A673 (cell line): ENCODE results near the gene SNTG2. TPM values are rescaled to one million over a fixed set of nuclear protein-coding genes. Genes with fewer than 3 reads are reported as not detected.
A peak's percentile ranks its signal among the peaks of the same experiment; 100 is the strongest.

Source experiments
- Bru-seq: library from RNA; stranded (reverse); fragments of 400-500 nt; gene quantifications from one replicate; lab custom pipeline; 2021; lab: Mats Ljungman, UMichigan
- BruChase-seq, 2 experiments: library from RNA; stranded (reverse); fragments of 400-500 nt; gene quantifications; one replicate each; lab custom pipeline; 2021; lab: Mats Ljungman, UMichigan
- BruUV-seq: library from RNA; stranded (reverse); fragments of 400-500 nt; replicated peaks from 2 replicates; lab custom pipeline; 2021; lab: Mats Ljungman, UMichigan
- CTCF ChIA-PET: fragments of 300-600 bp; sonication (Branson Sonifier 250); formaldehyde crosslinking; loops from one replicate; lab custom pipeline; 2022; ENCODE audit warnings: antibody characterized with exemption; lab: Charles Lee
- POLR2A ChIA-PET: fragments of 300-600 bp; sonication (Branson Sonifier 250); formaldehyde crosslinking; loops from one replicate; lab custom pipeline; 2022; ENCODE audit warnings: antibody characterized with exemption; ENCODE audit not compliant: low non-redundant PET; lab: Charles Lee
- DNase-seq: peaks from one replicate; pipeline ENCODE4 v3.0.0-alpha.2; 2015; ENCODE audit warnings: low spot score
- H3K27ac ChIP-seq: fragments of 200-600 bp; sonication (generic); 2 replicates; pipeline ENCODE4 v1.5.1; 2016; ENCODE audit warnings: mixed run types, low read depth, mild to moderate bottlenecking, mixed read lengths, antibody characterized with exemption, low read length; ENCODE audit not compliant: poor library complexity, severe bottlenecking
- H3K27me3 ChIP-seq: fragments of 200-600 bp; sonication (generic); replicated peaks from 2 replicates; pipeline ENCODE4 v1.6.1; 2017; ENCODE audit warnings: mixed run types, low read depth, mild to moderate bottlenecking, mixed read lengths, antibody characterized with exemption, low read length; ENCODE audit not compliant: insufficient read depth, poor library complexity
- H3K36me3 ChIP-seq: fragments of 200-600 bp; sonication (generic); 2 replicates; pipeline ENCODE4 v1.6.1; 2016; ENCODE audit warnings: mixed run types, mild to moderate bottlenecking, mixed read lengths, antibody characterized with exemption, low read length; ENCODE audit not compliant: insufficient read depth, poor library complexity, severe bottlenecking
- H3K4me1 ChIP-seq: fragments of 200-600 bp; sonication (generic); 2 replicates; pipeline ENCODE4 v1.6.1; 2017; ENCODE audit warnings: mixed run types, mild to moderate bottlenecking, mixed read lengths, antibody characterized with exemption, low read length; ENCODE audit not compliant: insufficient read depth, poor library complexity, severe bottlenecking
- H3K4me3 ChIP-seq: fragments of 200-600 bp; sonication (generic); 2 replicates; pipeline ENCODE4 v1.5.1; 2016; ENCODE audit warnings: low read depth, mixed run types, mild to moderate bottlenecking, mixed read lengths, low read length; ENCODE audit not compliant: poor library complexity, severe bottlenecking
- H3K9me3 ChIP-seq: fragments of 200-600 bp; sonication (generic); 2 replicates; pipeline ENCODE4 v1.6.1; 2016; ENCODE audit warnings: mixed run types, low read depth, mild to moderate bottlenecking, mixed read lengths, antibody characterized with exemption, low read length; ENCODE audit not compliant: poor library complexity, severe bottlenecking
- EZH2 ChIP-seq: fragments of 200-600 bp; sonication (generic); IDR thresholded peaks from 2 replicates; pipeline ENCODE4 v1.6.1; 2017; ENCODE audit warnings: borderline replicate concordance, low read depth, mild to moderate bottlenecking, mixed read lengths, antibody characterized with exemption, low read length; ENCODE audit not compliant: poor library complexity, severe bottlenecking
- intact Hi-C: fragments of 100-400 bp; cut with micrococcal nuclease; formaldehyde crosslinking; loops from one replicate; pipeline ENCODE4 v1.10.0; 2022; ENCODE audit not compliant: unreplicated experiment
- long read RNA-seq: library from polyadenylated mRNA; stranded (forward); transcript quantifications from one replicate; pipeline ENCODE4 v2.0.0, GENCODE V29; 2022
- total RNA-seq: library from RNA; stranded (reverse); gene quantifications from 2 replicates; pipeline ENCODE4 v1.2.3, GENCODE V29; 2021
- TF ChIP-seq, protein P1 (sequence below): fragments of 300-800, 200-600 bp; sonication (generic); conservative IDR thresholded peaks from 2 replicates; pipeline ENCODE4 v1.5.1; 2017; ENCODE audit warnings: low read depth, mild to moderate bottlenecking, antibody characterized with exemption, low read length, moderate library complexity, mixed read lengths

SNTG2 gene
- total RNA-seq (3.7 and 3.8 TPM in 2 replicates), Bru-seq, nascent RNA (percentile 49 among the genes with signal in this experiment), BruChase-seq, experiment 1, labeled RNA remaining after a 2-hour chase (percentile 52 among the genes with signal in this experiment), BruChase-seq, experiment 2, labeled RNA remaining after a 6-hour chase (percentile 55 among the genes with signal in this experiment)
- long read RNA-seq, partial matches to known transcripts: 3 of 10 reads
- long read RNA-seq, other reads (novel, unspliced or antisense): 7 of 10 reads

DNA sequence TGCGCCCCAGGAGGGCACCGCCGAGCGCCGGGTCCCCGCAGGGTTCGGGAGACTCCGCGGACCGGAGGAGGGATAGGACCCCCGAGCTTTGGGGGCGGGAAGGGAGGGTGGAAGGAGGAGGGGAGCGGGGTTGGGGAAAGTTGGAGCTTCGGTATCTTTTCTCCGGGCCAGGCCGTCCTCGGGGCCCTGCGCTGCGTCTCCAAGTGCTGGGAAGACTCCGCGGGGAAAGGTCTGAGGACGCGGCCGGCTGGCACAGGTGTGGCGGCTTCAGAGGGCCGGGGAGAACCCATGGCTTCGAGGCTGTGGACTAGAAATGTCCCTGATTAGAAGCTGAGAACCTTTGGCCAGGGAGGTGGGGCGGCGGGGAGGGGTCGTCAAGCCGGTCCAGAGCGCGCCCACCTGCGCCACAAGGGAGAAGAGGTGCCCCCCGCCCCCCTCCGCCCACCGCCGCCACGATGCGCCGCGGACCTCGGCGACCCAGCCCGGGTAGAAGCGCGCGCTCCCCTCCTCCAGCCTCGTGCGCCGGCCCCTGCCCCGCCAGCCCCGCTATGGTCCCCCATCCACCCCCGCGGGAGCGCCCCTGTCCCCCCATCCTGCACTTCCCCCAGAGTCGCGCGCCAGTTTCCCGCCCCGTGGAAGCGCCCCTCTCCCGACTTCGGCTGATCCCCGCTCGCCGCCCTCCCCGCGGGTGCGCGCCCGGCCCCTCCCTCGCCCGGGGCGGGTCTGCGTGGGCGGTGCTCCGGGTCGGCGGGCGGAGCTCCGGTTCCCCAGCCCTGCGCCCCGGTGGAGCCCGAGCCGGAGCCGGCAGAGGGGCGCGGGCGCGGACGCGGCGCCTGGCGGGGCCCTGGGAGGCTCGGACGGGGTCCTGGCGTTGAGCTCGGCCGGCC is at the start of gene SNTG2:
Gene SNTG2 (plus strand): TSS at position 770 of the 887 bp plus-strand sequence. CDS start 148 bp downstream, outside the sequence.
- Histone ChIP-seq H3K36me3 (no peaks in the 10 kb centered on the region), H3K4me1 (peaks cover 6% of the 10 kb centered on the region), H3K27me3 (peaks cover 20% of the 10 kb centered on the region), H3K27ac (peak within 1 kb of the TSS; percentile 42), H3K4me3 (peak within 1 kb of the TSS; percentile 58), H3K9me3 (no peaks in the 10 kb centered on the region)
- no peak for TF ChIP-seq EZH2
- TF ChIP-seq, protein P1, sequence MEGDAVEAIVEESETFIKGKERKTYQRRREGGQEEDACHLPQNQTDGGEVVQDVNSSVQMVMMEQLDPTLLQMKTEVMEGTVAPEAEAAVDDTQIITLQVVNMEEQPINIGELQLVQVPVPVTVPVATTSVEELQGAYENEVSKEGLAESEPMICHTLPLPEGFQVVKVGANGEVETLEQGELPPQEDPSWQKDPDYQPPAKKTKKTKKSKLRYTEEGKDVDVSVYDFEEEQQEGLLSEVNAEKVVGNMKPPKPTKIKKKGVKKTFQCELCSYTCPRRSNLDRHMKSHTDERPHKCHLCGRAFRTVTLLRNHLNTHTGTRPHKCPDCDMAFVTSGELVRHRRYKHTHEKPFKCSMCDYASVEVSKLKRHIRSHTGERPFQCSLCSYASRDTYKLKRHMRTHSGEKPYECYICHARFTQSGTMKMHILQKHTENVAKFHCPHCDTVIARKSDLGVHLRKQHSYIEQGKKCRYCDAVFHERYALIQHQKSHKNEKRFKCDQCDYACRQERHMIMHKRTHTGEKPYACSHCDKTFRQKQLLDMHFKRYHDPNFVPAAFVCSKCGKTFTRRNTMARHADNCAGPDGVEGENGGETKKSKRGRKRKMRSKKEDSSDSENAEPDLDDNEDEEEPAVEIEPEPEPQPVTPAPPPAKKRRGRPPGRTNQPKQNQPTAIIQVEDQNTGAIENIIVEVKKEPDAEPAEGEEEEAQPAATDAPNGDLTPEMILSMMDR: no peak
- ChIA-PET POLR2A (no interaction called here), CTCF (interaction anchor here (0.6 kb wide), 1 partner anchor 239 kb away, joined by 3 read pairs; no protein-coding TSS in a partner anchor)
- DNase-seq: peak; percentile 65
- BruUV-seq: no TSS peak
- intact Hi-C loops: loop anchor here (5.0 kb wide), 1 partner anchor 127 kb away; no protein-coding TSS in a partner anchor

DNA sequence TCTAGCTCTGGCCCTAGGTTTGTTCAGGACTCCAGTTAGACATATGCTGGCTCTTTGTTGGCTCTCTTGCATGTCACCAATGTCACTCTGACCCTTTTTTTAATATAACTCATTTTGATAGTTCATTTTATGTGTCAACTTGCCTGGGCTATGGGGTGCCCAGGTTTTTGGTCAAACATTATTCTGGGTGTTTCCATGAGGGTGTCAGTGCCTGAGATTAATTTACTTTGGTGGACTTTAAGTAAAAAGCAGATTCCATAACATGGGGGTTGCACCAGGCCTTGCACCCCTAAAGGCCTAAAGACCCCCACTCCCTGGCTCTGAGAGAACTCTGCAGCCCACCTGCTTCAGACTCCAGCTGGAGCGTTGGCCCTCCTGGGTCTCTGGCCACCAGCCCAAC is 48.1 kb upstream of the SNTG2 start:
- CTCF ChIA-PET: no interaction called here
- POLR2A ChIA-PET: no interaction called here
- H3K36me3 ChIP-seq: no peaks in the 10 kb centered on the region
- no peaks in the 10 kb centered on the region for H3K4me1 ChIP-seq
- no peaks in the 10 kb centered on the region for H3K27me3 ChIP-seq
- DNase-seq: no peak
- intact Hi-C loops: no loop called here
- BruUV-seq: no TSS peak
- TF ChIP-seq, protein P1: no peak
- no peak for TF ChIP-seq EZH2
- H3K9me3 ChIP-seq: no peaks in the 10 kb centered on the region
- H3K4me3 ChIP-seq: no peak overlapping the region
- no peak overlapping the region for H3K27ac ChIP-seq

DNA sequence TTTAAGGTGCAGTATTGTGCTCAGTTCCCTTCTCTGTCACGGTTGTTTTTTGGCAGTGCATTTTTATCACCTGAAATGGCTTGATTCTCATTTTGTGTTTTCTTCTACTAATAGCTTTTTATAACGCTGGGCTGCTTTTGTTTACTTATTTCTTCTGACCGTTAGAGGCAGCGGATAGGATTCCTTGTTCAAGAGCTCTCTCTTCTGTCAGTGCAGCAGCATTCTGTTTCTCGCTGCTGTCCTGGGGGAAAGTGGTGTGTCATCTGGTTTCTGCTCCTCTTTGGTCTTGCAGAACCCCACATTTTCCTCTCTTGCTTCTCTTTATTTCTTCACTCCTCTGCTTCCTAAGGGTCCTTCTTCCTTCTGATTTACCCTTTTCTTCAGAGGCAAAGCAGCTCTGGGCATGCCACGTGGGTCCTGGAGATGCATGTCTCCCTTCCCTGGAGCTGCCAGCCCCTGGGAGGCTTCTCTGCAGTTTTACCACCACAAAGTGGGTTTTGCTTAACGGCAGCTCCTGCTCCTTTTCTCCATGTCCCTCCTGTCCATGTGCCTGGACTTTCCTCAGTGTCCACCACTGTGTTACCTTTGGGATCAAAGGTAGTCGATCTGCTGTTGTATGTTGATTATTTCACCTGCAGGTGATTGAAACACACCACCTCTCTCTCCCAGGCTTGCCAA is 47.3 kb upstream of the SNTG2 start:
- intact Hi-C loops: no loop called here
- no peak overlapping the region for H3K4me3 ChIP-seq
- TF ChIP-seq, protein P1: no peak
- TF ChIP-seq EZH2: no peak
- BruUV-seq: no TSS peak
- no peaks in the 10 kb centered on the region for H3K4me1 ChIP-seq
- no peaks in the 10 kb centered on the region for H3K9me3 ChIP-seq
- no peak for DNase-seq
- H3K36me3 ChIP-seq: no peaks in the 10 kb centered on the region
- no peak overlapping the region for H3K27ac ChIP-seq
- POLR2A ChIA-PET: no interaction called here
- CTCF ChIA-PET: no interaction called here
- no peaks in the 10 kb centered on the region for H3K27me3 ChIP-seq
